Stimulated activated CD8-positive, alpha-beta memory T cell treated with anti-CD3 and anti-CD28 coated beads, Interleukin-15, amount 100 ng/mL, for 4 hours (primary cell): ENCODE data around the gene MACF1.

ENCODE experiments used
- DNase-seq, 2 donors: peaks; one replicate each; pipeline ENCODE4 v3.0.0-alpha.2; 2020; ENCODE audit warnings: low read depth in 2 of 2

The MACF1 gene

DNA sequence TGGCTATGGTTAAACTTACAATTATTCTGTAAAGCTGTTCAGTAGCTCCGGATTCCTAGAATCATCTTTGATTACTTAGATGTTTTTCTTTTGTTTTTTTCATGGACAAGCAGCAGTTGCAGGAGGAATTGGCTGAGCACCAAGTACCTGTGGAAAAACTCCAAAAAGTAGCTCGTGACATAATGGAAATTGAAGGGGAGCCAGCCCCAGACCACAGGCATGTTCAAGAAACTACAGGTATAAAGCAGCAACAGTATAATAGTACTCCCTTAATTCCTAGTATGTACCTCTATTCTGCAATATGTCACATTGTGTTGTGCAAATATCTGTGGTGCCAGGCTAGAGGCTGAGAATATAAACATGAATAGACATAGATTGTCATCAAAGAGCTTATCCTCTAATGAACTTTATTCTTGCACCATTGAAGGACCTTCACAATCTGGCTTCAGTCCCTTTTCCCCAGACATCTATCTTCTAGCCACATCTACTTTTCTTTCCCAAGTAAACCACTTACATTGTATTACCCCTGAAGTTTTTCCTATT, 154.6 kb downstream of the MACF1 start:
- no peak for DNase-seq

- DNase-seq, result no peak
These were observed 156.2 kb downstream of the MACF1 start for GRCh38 chr1:39360731-39361130.

DNA sequence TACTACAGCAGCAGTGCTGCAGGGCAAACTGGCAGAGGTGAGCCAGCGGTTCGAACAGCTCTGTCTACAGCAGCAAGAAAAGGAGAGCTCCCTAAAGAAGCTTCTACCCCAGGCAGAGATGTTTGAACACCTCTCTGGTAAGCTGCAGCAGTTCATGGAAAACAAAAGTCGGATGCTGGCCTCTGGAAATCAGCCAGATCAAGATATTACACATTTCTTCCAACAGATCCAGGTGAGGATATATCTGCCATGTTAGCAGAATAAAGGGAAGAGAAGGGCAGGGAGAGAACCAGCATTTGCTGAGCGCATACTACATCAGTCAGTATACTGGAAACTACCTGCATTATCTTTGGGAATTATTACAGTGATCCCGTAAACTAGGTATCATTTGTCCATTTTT, 157.0 kb downstream of the MACF1 start:
- DNase-seq, result no peak

DNA sequence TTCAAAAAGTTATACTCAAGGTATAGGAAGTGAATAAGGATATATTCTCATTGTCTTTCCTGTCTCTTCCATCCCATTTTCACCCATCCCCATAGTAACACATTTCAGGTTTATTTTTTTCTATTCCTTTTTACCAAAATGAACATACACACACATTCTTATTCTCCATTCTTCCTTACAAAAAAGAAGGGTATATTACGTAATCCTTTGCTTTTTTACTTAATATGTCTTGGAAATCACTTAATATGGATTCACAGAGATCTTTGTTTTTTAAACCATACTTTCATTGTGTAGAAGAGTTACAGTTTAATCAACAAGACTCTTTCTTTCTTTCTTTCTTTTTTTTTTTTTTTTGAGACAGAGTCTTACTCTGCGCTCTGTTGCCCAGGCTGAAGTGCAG, 158.8 kb downstream of the MACF1 start:
- DNase-seq, result no peak

GRCh38 chr1:39368045-39368444, 163.6 kb downstream of the MACF1 start:
- no peak for DNase-seq

- no peak for DNase-seq
These were observed 165.1 kb downstream of the MACF1 start for GRCh38 chr1:39369565-39369964.

GRCh38 chr1:39370602-39371001, 166.1 kb downstream of the MACF1 start:
- DNase-seq, result no peak

- DNase-seq, result no peak
These were observed 167.6 kb downstream of the MACF1 start for GRCh38 chr1:39372105-39372504.

- no peak for DNase-seq
These were observed 172.2 kb downstream of the MACF1 start for GRCh38 chr1:39376656-39377055.

DNA sequence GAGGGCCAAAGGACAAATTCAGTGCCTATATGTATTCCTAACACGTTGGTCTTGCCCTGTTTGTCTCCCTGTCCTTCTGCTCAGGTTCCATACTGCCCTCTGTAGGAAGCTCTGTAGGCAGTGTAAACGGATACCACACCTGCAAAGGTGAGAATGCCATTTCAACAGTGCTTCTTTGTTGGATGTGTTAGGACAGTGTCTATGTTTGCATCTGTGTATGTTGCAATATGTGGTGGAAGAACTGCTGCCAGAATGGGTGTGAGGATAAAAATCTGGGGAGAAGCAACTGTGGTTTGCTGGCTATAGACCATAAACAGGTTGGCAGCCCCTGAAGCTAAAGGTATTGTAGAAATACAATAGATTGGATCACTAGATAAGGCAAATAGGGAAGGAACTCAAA, 173.9 kb downstream of the MACF1 start:
- DNase-seq, result no peak

- DNase-seq, result no peak
These were observed 174.7 kb downstream of the MACF1 start for GRCh38 chr1:39379187-39379586.

DNA sequence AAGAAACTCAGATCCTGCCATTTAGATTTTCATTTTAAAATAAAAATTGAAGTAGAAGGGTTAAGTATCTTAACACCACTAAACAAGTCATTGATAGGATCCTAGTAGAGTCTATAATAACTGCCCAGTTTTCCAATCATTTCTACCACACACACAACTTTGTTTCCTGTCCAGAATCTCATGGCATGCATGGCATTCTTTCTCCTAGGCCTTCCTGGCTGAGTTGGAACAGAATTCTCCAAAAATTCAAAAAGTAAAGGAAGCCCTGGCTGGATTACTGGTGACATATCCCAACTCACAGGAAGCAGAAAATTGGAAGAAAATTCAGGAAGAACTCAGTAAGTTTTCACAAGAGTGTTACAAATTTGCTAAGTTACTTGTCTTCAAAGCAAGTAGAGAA, 175.5 kb downstream of the MACF1 start:
- DNase-seq, result no peak

GRCh38 chr1:39381839-39382238, 177.3 kb downstream of the MACF1 start:
- DNase-seq, result no peak

DNA sequence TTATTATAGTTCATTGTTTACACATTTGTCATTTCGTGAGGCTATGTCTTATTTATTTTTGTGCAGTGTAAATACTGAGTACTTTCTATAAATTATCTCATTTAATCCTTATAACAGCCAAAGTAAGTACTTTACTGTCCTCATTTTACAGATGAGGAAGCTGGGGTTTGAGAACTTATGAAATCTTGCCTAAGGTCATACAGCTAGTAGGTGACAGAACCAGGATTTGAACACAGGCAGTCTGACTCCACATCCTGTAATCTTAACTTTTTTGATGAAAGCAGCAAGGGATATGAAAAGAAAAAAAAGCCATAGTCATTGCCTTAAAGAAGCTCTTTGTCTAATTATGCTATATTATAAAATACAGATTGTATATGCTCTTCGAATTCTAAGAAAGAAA, 179.8 kb downstream of the MACF1 start:
- no peak for DNase-seq

DNA sequence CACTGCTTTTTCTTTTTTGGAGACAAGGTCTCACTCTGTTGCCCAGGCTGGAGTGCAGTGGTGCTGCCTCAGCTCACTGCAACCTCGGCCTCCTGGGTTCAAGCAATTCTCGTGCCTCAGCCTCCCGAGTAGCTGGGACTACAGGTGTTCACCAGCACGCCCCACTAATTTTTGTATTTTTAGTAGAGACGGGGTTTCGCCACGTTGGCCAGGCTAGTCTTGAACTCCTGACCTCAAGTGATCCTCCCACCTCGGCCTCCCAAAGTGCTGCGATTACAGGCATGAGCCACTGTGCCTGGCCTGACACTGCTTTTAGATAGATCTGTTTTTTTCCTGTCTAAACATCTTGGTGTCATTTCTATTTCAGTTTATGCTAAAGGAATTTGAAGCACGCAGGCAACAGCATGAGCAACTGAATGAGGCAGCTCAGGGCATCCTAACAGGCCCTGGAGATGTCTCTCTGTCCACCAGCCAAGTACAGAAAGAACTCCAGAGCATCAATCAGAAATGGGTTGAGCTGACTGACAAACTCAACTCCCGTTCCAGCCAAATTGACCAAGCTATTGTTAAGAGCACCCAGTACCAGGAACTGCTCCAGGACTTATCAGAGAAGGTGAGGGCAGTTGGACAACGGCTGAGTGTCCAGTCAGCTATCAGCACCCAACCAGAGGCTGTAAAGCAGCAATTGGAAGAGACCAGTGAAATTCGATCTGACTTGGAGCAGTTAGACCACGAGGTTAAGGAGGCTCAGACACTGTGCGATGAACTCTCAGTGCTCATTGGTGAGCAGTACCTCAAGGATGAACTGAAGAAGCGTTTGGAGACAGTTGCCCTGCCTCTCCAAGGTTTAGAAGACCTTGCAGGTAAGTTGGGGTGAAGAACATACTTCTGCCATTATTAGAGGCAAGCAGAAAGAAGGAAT, 180.8 kb downstream of the MACF1 start:
- no peak for DNase-seq

- no peak for DNase-seq
These were observed 182.5 kb downstream of the MACF1 start for GRCh38 chr1:39386997-39387396.

DNA sequence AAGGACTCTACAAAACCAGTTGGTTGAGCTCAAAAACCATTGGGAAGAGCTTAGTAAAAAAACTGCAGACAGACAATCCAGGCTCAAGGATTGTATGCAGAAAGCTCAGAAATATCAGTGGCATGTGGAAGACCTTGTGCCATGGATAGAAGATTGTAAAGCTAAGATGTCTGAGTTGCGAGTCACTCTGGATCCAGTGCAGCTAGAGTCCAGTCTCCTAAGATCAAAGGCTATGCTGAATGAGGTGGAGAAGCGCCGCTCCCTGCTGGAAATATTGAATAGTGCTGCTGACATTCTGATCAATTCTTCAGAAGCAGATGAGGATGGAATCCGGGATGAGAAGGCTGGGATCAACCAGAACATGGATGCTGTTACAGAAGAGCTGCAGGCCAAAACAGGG, 183.0 kb downstream of the MACF1 start:
- DNase-seq, result no peak

DNA sequence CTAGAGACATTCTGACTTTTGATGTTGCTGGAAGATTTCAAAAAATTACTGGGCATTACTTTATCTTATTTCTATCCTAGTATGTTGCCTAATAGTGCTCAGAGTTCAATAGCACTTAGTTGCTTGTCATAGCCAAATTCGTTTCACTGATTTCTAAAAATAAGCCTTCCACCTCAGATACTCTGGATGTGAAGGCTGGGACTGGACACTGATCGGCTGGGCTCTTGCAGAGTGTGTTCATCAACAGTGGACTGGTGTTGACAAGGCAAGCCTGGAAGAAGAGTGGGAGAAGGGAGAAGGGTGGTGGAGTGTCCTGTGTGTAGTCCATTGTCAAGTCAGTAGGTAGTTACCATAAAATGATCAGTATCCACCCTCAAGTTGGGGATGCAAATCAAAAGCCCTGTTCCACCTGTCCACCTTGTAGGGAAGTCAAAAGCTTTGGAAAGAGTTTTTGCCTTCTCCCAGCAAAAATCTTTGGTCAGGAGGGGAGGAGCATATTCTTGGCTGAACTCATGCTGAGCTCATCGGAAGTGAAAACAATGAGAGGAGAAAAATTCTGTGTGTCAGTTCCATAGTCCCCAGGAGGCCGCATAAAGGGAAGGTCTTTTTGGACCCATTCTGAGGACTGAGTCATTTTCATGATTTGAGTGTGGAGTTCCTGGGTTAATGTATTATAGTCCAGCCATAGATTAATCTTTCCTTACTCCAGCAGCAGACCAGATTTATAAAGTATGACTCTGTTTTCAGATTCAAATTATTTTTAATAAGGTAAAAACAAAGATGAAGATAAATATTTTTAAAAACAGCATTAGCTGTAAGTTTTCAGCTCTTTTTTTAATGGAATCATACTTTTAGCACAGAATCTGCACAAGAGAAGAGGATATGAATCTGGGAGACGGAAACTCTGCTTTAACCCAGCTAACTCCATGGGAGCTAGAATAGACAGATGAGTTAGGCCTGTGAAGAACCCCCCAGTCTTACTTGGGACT, 187.5 kb downstream of the MACF1 start:
- DNase-seq, result no peak

- no peak for DNase-seq
These were observed 188.5 kb downstream of the MACF1 start for GRCh38 chr1:39392851-39393573.

DNA sequence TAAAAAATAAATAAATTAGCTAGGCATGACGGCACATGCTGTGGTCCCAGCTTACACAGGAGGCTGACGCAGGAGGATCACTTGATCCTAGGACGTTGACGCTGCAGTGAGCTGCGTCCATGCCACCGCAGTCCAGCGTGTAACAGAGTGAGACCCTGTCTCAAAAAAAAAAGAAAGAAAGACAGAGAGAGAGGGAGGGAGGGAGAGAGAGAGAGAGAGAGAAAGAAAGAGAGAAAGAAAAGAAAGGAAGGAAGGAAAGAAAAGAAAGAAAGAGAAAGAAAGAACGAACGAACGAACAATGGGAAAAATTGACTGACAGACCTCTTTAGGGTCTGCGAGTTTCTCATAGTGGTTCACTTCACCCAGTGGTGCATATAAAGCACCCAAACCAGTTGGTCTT, 189.2 kb downstream of the MACF1 start:
- no peak for DNase-seq

- no peak for DNase-seq
These were observed 189.6 kb downstream of the MACF1 start for GRCh38 chr1:39394059-39394458.

DNA sequence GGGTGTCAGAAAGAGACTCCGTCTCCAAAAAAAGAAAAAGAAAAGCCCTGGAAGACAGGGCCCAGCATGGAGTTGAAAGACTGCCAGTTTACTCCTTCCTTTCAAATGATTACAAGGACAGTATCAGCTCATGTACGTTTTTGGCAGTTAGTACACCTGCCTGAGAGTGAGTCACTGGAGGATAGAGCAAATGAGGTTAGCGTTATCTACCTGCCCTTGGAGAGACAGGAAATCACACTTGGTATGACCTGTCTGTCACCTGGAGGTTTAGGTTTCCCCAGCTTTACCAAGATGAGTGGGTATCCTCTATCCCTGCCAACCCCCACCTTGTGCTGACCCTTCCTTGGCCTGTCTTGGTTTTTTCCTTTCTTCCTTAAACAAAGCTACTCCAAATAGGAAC, 190.1 kb downstream of the MACF1 start:
- DNase-seq, result peak in 1 of 2 donors; percentile 1
